LHCN-M2 (cell line): ENCODE results near the gene HIP1. TPM values are rescaled to one million over a fixed set of nuclear protein-coding genes. Genes with fewer than 3 reads are reported as not detected.
"Not testable (repeated sequence)": the region's sequence is repeated elsewhere in the genome, so short reads cannot be mapped to it uniquely, and the experiment has no call there.

Experiments
- DNase-seq: peaks from one replicate; pipeline ENCODE4 v3.0.0-alpha.2; 2012; ENCODE audit warnings: low read depth
- total RNA-seq: library from RNA; depleted of rRNA; stranded (reverse); fragments of >200 nt; gene quantifications from 2 replicates; pipeline ENCODE4 v1.2.3, GENCODE V29; 2014

HIP1 gene
- total RNA-seq, 1 experiment from 2014 or later: 22.4 TPM

DNA sequence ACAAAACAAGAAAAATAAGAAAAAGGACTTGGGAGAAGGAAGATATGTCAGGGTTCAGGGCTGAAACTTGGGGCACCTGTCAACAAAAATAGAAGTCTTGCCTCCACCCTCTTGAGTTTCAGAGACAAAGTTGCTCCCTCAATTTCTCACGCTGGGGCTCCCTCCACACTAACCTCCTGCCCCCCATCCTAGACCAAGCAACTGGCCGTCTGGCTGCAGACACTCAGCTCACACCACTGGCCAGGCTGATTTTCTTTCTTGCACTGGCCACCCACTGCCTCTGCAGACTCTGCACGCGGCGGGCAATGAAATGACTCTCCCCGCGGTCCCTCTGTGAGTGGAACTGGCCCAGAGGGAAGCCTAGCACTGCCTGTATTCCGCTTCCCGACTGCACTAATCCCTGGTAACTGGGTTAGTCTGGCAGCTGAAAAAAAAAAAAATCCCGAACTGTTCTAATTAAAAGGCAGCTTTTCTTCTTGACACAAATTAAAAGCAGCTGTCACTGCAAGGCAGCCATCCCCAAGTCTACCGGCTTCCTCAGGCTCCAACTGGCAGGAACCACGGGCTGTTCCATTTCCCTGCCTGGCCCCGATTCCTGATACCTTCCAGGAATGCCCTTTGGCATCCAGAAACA lies 163.1 kb downstream of the HIP1 start:
- DNase-seq: no peak

DNA sequence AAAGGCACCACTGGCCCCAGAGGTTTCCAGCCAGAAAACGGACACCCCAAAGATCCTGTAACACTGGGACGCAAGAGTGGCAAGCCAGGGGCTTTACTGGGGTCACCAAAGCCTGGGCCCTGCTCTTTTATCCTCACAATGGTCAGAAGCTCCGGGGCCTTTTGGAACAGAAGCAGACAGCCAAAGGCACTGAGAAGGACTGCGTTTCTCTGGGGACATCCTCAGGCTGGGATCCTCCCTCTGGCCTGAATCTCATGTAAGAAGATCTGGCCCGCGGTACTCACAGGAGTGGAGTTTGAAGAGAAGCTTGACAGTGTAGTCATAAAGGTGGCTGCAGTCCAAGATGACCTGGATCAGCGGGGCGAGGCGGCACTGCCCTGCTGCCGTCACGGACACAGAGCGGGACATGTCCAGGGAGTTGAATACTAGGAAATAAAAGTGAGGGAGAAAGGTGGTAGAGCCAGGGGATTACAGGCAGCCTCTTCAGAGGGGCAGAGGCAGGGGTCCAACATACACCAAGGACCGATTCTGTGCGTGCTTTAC lies 165.2 kb downstream of the HIP1 start:
- no peak for DNase-seq

DNA sequence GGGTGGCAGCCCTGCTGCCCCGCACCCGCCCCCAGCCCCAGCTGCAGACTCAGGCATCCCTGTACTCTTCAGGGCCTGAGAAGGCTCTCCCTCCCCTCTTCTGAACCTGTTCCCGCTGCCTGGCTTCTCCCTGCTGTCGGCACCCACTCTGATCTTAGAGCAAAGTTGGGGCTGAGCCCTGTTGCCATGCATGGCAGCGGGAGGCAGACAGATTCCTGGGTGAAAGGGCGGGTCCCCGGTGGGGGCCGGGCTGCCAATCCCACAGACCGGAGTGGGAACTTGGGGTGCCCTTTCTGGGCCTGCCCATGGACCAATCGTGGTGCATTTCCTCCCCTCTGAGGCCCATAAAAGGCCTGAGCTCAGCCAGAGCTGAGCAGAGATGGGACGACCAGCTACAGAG lies 165.9 kb downstream of the HIP1 start:
- DNase-seq: no peak

DNA sequence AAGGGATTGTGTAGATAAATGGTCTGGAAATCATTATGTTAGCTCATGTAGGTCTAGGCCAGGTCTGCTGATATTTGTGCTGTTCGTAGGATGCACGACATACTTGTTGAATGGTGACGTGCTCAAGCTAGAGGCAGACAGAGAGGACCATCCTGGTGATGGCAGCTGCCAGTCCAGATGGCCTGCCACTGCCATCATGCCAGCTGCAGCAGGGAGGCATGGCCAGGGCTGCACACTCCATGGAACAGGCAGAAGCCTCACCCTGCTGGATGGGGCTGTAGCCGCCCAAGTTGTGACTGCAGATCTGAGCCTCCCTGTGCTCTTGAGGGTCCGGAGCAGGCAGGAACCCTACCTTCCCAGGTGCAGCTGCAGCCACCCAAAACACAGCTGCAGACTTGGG lies 166.3 kb downstream of the HIP1 start:
- no peak for DNase-seq

DNA sequence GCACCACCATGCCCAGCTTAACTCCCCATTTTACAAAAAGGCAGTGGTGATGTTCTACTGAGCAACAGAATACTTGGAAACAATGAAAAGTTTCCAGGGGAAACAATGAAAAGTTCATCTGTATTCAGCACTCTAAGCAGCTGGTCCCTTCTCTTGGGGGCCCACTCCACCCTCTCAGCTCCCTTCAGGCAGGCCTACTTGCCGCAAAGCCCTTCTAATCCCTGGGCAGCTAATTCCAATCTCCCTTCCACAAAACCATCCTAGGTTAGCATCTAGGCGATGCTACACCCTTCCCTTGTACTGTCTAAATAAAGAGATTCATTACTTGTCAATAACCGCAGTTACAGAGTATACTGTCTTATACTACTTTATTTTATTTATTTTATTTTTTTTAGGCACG lies 167.5 kb downstream of the HIP1 start:
- no peak for DNase-seq

DNA sequence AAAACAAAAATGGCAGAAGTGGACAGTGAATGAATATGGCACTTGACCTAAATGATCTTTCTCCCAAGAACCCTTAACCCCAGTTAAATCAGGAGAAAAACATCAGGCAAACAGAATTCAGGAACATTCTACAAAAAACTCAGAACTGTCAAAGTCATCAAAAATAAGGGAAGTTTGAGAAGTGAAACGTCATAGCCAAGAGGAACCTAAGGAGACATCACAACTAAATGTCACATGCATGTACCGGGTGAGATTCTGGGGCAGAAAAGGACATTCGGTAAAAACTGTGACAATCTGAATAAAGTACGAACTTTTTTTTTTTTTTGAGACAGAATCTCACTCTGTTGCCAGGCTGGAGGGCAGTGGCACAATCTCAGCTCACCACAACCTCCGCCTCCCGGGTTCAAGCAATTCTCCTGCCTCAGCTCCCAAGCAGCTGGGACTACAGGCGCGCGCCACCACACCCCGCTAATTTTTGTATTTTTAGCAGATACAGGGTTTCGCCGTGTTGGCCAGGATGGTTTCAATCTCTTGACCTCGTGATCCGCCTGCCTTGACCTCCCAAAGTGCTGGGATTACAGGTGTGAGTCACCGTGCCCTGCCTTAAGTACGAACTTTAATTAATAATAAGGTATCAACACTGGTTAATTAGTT lies 169.0 kb downstream of the HIP1 start:
- DNase-seq: not testable (repeated sequence)

DNA sequence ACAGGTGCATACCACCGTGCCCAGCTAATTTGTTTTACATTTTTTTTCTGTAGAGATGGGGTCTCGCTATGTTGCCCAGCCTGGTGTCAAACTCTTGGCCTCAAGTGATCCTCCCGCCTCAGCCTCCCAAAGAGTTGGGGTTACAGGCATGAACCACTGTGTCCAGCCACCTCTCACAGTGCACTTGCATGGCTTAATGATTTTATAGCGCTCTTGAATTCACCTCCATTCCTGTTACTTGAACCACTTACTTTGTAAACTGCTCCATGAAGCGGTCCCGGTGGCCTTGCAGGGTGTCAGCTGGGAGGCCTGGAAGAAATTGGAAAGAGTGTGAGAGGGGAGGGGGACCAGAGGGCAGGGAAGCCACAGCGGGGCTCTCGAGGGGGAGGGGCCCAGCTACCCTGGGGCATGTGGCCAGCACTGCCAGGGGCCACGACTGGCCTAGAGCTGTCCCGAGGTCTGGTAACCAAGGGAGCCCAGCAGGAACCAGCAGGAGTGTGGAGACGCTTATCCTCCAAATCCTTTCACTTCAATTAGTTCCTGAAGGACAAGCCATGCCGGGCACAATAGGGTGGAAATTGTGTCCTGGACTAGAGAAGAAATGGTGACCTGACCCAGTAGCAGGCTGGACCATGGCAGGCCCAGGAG lies 170.7 kb downstream of the HIP1 start:
- DNase-seq: no peak

DNA sequence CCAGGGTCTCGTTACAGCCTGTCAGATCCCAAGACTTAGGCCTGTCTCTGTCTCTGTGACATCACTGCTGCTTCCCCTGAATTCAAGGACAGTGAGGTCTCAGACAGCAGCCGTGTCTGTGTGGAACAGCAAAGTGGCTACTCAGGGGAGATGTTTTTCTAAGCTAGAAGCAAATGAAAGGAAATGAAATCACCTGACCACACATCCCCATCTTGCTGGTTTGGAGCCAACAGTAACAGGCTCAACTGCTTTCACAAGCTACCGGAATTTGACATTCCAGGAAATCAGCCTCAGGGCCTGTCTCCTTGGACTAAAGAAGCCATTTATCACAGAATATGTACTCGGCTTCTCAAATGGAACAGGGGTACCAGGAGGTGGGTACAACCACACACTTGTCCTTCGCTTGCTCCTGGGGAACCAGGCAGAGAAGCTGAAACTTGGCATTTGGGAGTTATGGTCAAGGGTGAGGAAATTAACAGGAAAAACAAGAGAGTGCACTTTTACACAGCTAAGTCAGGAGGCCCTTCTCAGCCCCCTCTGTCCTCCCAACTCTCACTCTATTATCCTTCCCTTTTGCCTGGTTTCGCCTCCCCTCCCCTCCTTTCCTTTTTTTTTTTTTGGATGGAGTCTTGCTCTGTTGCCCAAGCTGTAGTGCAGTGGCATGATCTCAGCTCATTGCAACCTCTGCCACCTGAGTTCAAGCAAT lies 173.5 kb downstream of the HIP1 start:
- peak; percentile 89 for DNase-seq

DNA sequence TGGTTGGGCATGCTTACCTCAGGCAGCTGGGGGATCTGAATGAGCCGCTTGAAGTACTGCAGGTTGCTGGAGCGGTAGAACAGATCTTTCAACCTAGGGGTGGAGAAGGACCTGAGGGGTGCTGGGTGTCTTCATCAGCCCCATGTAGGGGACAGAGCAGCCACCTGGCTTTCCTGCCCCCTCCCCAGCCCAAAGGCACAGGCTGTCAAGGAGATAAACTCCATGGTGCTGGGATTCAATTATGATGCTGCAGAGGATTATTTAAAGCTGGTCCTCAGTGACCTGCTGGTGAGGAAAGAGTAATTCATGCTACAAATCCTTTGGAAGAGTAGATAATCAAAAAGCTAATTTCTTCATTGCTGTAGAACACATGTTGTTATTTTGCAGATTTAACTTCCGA lies 175.6 kb downstream of the HIP1 start:
- no peak for DNase-seq

DNA sequence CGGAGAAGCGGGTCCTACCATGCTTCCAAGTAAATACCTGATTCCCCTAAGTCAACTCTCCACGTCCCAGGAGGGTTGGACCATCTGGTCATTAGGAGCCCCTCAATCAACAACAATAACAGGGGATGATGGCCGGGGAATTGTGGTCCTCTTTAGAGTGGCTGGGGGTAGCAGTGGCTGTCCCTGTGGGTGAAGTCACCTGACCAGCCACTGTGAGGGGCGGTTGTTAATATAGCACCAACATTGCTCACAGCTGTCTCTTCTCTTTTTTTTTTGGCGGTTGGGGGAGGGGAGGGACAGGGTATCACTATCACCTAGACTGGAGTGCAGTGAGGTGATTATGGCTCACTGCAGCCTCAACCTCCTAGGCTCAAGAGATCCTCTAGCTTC lies 178.8 kb downstream of the HIP1 start:
- no peak for DNase-seq

DNA sequence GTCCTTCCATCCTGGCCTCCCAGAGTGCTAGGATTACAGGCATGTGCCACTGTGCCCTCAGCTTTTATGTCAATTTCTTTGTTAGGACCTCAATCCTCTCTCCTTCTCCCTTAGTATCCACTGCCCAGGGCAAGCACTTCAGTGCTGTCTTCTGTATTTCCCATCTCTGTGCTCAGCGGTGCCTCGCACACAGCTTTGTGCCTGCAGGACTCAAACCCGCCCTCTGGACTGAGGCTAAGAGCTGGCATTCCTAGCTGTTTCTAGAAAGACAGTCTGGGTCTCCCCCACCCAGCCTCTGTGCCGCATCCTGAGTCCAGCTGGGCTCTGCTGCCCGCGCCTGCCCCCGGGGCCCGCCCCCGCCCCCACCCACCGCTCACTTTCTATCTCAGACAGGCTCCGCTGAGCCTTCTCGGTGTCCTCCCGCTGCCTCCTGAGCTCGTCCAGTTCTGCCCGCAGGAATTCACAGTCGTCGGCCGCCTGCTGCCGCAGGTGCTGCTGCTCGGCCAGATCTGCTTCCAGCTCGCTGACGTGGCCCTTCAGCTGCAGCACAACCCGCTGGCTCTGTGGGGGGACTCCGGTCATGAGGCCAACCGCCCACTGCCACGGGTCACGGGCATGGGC lies 179.3 kb downstream of the HIP1 start:
- DNase-seq: no peak

DNA sequence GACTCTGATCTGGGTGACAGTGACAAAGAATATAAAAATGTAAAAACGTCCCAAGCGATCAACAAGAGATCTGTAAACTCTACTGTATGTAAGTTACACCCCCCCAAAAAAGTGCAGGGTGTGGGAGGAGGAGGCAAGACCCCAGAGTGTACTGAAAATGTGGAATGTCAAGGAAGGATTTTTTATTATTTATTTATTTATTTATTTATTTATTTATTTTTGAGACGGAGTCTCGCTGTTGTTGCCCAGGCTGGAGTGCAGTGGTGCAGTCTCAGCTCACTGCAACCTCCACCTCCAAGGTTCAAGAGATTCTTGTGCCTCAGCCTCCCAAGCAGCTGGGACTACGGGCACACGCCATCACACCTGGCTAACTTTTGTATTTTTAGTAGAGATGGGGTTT lies 181.9 kb downstream of the HIP1 start:
- not testable (repeated sequence) for DNase-seq

DNA sequence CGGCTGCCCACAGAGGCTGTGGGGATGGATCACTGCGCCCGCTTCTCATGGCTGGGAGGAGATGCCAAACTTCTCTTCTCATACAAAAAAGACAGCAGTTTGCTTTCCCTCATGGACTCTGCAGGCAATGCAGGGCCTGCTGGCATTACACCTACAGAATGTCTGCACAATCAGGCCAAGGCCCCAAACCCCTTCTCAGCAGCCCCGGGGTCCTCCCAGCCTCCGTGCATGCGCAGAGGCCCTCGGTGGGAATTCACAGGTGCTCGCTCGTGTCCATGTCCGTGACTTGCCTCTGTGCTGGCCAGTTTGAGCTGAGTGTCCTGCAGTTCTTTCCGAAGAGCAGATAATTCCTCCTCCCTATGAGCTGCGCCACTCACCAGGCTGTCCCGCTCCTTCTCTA lies 183.0 kb downstream of the HIP1 start:
- DNase-seq: no peak

DNA sequence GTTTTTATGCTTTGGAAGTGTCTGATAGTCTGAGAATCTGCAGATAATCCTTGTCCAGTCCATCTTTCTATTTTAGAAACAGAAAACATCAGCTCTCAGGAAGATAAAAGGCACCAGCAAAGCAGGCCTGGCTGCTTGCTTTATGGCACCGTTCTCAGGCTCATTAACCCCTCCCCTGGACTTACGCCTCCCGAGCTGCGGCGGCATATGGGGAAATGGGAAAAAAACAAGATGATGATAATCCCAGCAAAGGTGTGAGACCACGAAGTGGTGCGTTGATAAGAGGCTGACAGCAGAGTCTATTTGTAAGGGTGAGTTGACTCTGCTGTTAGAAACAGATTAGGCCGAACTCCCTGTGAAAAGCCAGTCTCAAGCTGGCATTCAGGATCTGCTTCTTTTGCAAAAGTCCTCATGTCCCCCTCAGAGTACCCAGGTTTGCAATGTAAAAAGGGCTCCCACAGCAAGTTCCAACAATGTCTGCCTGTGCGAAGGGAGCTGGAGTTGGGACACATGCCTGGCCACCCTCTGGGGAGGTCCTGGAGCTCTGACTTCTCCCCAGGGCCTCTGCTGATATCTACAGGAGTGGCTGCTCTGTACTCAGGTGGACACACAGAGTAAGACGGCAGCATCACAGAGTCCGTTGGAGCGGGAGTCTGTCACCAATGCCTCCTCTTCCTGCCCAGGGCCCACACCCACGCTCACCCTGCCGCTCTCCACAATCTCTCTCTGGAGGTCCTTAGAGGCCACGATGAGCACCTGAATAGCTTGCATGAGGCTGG lies 192.3 kb downstream of the HIP1 start:
- no peak for DNase-seq

DNA sequence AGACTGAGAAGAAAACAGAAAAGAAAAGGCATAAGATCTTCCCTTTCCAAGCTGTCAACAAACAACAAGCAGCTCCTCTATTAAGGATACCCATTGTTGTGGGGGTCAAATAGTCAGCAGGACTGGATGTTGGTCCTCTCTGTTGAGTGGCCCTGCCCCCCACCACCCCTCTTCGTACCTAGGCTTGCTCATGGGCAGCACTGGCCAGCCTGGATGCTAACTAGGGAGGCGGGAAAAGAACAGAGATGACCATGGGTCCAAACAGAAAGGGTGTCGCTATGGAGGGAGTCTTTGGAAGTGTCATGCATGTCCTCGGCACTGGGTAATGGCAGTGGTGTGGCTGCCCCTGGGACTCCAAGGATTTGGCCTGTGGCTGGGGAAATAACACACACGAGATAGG lies 201.0 kb downstream of the HIP1 start:
- DNase-seq: no peak

DNA sequence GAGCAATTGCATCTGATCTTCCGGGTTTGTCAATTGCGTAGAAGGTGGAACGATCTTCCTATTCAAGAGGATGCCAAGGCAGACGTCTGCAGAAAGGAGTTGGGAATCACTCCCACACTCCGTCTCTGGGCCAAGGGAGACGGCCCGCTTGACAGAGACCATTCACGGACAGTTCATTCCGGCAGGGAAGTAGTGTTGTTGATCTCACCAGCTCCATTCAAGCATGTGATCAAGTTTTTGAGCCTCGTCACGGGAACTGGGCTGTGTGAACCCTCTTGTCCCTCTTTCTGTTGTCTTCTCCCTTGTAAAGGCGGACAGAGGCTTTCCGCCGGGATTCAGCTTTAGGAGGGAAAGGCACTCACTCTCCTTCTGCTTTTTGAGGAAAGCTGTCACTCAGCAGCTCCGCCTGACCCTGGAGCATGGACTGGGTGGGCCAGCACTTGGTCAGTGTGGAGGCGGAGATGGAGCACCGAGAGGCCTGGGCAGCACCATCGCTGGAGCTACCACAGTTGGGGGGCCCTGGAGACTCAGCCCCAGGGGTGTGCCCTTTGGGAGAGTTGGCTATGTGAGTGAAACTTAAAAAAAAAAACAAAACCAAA lies 201.7 kb downstream of the HIP1 start:
- DNase-seq: no peak

DNA sequence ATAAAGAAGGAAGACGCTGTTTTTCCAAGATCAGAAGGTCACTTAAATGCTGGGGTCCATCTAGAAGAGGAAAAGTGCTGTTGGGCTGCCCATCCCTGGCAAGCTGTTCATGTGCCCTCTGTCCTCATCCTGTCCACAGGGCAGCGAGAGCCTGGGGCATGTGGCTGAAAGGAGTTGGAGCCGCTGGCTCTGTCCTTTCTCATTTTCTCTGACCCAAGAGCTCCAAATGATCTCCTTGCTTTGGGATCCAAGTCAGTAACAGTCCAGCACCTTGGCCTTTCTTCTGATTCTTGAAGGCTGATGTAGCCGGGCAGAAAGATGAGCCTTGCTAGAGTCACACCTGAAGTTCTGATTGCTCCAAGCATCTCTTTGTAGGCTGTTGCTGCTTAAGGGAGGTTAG lies 202.2 kb downstream of the HIP1 start:
- no peak for DNase-seq

DNA sequence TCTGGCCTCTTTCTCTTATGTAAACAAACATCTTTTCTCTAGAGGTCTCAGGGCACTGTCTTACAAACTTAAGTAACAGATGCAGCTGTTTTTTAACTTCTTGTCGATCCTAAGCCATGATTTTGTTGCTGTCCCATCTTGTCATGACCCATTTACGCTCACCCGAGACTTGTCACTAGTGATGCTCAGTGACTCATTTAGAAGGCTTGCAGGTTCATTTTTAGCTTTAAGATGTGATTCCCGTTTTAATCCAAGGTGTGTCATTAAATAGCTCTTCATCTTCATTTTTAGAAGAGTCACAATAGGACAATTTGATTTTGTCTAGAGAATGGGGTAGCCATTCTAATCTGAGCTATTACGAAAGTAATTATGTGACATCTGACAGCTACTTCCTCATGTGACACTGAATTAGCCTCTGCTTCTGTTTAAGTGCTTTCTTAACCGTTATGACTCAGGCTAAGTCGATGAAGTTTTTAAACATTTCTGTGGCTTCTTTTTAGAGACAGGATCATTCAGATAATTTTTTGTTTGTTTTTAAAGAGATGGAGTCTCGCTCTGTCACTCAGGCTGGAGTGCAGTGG lies 203.9 kb downstream of the HIP1 start:
- peak; percentile 80 for DNase-seq

DNA sequence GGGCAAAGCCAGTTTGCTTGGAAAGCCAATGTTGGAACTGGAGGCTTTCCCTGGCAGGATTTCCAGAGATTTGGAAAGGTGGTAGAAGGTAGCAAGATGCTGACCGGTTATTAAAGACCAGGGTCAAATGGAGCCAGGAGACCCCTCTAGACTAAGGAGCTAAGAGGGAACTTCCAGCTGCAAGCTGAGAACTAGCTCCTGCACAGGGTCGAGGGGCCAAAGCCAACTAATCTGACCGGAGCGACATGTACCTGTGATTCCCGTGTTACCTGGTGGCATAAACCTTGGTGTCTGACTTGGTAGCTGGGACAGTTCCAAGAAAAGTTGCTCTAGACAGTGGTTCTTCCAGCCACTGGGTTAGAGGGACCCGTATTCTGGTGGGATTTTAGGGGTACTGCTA lies 204.8 kb downstream of the HIP1 start:
- no peak for DNase-seq

DNA sequence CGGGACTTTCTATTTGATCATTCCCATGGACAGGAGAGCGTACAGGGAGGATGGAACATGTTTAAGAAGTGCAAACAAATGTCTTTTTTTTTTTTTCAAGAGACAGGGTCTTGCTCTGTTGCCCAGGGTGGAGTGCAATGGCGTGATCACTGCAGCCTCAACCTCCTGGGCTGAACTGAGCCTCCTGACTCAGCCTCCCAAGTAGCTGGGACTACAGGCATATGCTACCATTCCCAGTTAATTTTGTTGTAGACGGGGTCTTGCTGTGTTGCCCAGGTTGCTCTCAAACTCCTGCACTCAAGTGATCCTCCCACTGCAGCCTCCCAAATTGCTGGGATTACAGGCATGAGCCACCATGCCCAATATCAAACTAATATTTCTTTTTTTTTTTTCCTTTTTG lies 206.1 kb downstream of the HIP1 start:
- no peak for DNase-seq
